Activated T-helper 1 cell treated with anti-CD3 and anti-CD28 coated beads, Interleukin-2, amount 50 U/mL, for 16 hours (primary cell): ENCODE measurements around the gene GRIFIN.

Experiments
- DNase-seq, 2 donors: peaks; one replicate each; pipeline ENCODE4 v3.0.0-alpha.2; 2020; ENCODE audit warnings: low read depth in 1 of 2, low spot score in 1 of 2

The GRIFIN gene

GRCh38 chr7:2476298-2476697 lies at the start of gene GRIFIN:
Gene GRIFIN (minus strand): TSS chr7:2476398. CDS start chr7:2476383, 15 bp downstream.
- DNase-seq, result no peak

- DNase-seq, result no peak
Measured at GRCh38 chr7:2524808-2525657, 48.8 kb upstream of the GRIFIN start.

GRCh38 chr7:2523941-2524807 lies 48.0 kb upstream of the GRIFIN start:
- no peak for DNase-seq

GRCh38 chr7:2523461-2523936 lies 47.3 kb upstream of the GRIFIN start:
- no peak for DNase-seq

GRCh38 chr7:2522780-2523433 lies 46.7 kb upstream of the GRIFIN start:
- no peak for DNase-seq

GRCh38 chr7:2521952-2522591 lies 45.9 kb upstream of the GRIFIN start:
- DNase-seq, result peak in 1 of 2 donors; percentile 57

GRCh38 chr7:2521341-2521745 lies 45.1 kb upstream of the GRIFIN start:
- no peak for DNase-seq

- no peak for DNase-seq
Measured at GRCh38 chr7:2520761-2521290, 44.6 kb upstream of the GRIFIN start.

GRCh38 chr7:2520131-2520760 lies 44.0 kb upstream of the GRIFIN start:
- no peak for DNase-seq

- DNase-seq, result peak; percentile 62 to 78
Measured at GRCh38 chr7:2519119-2519930, 43.1 kb upstream of the GRIFIN start, which contains the start of gene LFNG. Gene LFNG (plus strand): TSS chr7:2519774. CDS start chr7:2519862, 88 bp downstream.

- DNase-seq, result no peak
Measured at GRCh38 chr7:2518737-2519118, 42.5 kb upstream of the GRIFIN start.

GRCh38 chr7:2517678-2518507 lies 41.7 kb upstream of the GRIFIN start:
- DNase-seq, result no peak

GRCh38 chr7:2517026-2517425 lies 40.8 kb upstream of the GRIFIN start:
- no peak for DNase-seq

GRCh38 chr7:2516194-2516555 lies 40.0 kb upstream of the GRIFIN start:
- DNase-seq, result no peak

- DNase-seq, result no peak
Measured at GRCh38 chr7:2515424-2516193, 39.4 kb upstream of the GRIFIN start.

GRCh38 chr7:2514473-2515423 lies 38.5 kb upstream of the GRIFIN start:
- no peak for DNase-seq

- DNase-seq, result no peak
Measured at GRCh38 chr7:2513702-2514101, 37.5 kb upstream of the GRIFIN start.
